Myocyte (in vitro differentiated cells): Measurements from ENCODE around the gene FLVCR2. TPM values are rescaled to one million over a fixed set of nuclear protein-coding genes. Genes with fewer than 3 reads are reported as not detected.
"Not testable (repeated sequence)": the region's sequence is repeated elsewhere in the genome, so short reads cannot be mapped to it uniquely, and the experiment has no call there.

Experiments
- DNase-seq: peaks from one replicate; pipeline ENCODE4 v3.0.0-alpha.2; 2012; ENCODE audit warnings: low read depth
- total RNA-seq: library from RNA; depleted of rRNA; stranded (reverse); fragments of >200 nt; gene quantifications from 2 replicates; pipeline ENCODE4 v1.2.3, GENCODE V29; 2014

FLVCR2 gene
- total RNA-seq, 1 donor from 2014 or later, result 53.8 TPM

DNA sequence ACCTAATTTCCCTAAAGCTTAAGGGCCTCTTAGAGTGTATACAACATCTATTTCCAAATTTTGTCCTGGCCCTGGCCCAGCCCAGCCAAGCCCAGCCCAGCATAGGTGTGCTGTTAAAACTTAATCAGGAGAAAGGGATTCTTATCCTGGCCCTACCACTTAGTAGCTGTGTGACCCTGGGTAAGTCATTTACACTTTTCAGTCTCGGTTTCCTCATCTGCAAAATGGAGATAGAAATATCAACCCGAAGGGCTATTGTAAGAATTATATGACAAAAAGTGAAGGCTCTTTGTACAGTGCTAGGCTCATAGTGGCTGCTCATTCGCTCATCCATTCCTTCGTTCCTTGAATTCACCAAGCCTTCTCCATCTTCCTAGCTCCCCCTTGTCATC lies 81.8 kb downstream of the FLVCR2 start:
- no peak for DNase-seq

DNA sequence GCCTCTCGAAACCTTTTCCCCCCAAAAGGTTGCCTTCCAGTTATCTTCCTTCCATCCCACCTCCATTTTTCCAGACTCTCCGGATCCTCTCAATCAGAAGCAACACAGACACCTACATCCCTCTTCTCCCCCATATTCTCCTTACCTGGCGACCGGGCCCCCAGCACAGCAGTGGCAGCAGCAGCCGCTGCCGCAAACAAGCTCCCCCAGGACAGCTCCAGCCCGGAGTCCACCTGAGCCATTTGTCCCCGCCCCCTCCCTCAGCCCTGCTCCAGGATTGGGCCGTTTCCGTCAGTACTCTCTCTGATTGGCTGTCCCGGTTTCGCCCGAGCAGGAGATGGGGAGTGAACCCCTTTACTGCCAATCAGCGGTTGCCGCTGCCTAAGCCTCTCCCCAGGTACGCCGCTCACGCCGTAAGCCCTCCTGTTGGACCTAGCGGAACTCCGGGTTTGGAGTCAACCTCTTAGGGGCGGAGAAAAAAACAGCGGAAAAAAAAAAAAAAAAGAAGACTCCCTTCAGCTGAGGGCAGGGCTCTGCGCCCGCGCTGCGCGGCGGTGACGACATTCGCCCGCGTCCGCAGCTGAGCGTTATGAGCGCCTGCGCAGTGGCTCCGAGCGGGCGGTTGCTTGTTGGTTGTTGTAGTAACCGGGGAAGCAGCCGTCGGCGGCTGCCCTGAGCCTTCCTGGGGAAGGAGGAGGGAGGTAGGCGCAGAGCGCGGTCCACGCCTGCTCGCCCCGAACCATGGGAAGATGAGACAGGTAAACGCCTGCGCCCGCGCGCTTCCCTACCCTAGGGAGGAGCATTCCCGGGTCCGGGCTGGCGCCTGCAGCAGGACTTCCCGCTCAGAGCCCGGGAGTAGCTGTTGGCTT lies 82.4 kb downstream of the FLVCR2 start, which contains the start of the genes ERG28 and TTLL5:
Gene ERG28, minus strand, starts transcription at position 247 of the 869 bp plus-strand sequence. CDS start 3,374 bp downstream, outside the sequence.
Gene TTLL5, plus strand, starts transcription at position 617 of the 869 bp plus-strand sequence. CDS start 1,904 bp downstream, outside the sequence.
- peak; percentile 96 for DNase-seq

DNA sequence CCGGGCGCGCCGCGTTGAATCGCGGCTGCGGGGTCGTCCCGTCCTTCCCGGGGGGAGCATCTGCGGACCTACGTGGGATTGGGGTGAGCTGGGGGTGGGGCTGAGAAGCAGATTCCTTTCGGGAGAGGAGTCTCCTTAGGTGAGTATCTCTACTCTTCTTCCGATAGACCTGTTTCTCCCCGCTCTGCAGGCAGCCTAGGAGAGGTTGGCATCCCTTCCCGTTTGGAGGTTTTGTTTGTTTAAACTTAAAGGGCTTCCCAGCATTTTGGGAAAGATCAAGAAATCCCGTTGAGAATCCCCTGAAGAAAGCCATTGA lies 83.0 kb downstream of the FLVCR2 start:
- no peak for DNase-seq

DNA sequence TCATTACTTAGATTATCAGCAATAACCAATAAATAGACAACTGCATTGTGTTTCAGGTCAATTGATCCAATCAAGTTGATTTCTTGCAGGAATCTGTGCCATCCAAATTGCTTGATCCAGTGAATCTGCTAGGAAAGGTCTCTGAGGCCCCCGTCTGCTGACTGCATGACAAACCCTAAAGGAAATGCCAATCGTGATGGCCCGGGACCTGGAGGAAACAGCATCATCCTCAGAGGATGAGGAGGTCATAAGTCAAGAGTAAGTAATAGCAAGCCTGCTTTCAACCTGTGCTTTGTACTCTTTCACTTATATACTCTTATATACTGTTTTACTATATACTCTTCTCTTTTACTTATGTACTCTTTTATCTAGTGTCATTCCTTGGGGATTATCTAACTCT lies 84.5 kb downstream of the FLVCR2 start:
- no peak for DNase-seq

DNA sequence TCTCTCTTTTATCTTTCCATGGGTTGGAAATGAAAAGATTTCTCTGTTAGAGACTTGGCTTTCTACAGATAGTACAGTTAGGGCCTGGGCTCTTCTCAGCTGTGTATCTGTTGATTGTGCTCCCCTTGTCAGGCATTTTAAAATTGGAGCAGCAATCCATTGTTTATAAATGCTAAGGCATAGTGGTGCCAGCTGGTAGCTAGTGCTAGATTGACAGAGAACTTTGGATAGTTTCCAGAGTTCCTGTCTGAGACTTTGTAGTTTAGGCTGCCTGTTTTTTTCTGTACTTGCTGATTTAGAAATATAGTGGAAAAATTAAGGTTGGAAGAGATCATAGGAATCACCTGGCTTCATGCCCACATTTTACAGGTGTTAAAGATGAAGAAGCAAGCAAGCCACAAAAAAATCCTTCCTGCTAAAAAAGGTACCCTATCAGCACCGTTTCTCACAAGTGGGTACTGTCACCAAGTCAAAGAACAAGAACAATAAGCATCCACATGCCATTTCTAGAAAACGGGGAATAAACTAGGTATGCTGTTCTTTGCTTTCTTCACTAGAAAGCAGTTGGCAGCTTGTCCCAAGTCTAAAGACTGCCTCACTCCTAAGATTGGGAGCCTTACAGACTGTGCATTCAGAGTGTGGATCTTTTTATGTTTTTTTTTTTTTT lies 88.8 kb downstream of the FLVCR2 start:
- peak; percentile 63 for DNase-seq

DNA sequence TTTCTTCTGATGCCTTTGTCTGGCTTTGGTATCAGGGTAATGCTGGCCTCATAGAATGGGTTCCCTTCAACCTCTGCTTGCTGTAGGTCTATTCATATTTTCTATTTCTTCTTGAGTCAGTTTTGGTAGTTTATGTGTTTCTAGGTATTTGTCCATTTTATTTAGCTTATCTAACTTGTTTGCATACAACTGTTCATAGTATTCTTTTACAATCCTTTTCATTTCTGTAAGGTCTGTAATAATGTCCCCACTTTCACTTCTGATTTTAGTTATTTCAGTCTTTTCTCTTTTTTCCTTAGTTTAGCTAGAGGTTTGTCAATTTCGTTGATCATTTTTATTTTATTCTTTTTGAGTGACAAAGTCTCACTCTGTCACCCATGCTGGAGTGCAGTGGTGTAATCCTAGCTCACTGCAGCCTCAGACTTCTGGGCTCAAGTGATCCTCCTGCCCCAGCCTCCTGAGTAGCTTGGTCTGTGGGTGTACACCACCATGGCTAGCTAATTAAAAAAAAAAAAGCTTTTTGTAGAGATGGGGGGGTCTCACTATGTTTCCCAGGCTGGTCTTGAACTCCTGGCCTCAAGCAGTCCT lies 94.3 kb downstream of the FLVCR2 start:
- DNase-seq, result no peak

DNA sequence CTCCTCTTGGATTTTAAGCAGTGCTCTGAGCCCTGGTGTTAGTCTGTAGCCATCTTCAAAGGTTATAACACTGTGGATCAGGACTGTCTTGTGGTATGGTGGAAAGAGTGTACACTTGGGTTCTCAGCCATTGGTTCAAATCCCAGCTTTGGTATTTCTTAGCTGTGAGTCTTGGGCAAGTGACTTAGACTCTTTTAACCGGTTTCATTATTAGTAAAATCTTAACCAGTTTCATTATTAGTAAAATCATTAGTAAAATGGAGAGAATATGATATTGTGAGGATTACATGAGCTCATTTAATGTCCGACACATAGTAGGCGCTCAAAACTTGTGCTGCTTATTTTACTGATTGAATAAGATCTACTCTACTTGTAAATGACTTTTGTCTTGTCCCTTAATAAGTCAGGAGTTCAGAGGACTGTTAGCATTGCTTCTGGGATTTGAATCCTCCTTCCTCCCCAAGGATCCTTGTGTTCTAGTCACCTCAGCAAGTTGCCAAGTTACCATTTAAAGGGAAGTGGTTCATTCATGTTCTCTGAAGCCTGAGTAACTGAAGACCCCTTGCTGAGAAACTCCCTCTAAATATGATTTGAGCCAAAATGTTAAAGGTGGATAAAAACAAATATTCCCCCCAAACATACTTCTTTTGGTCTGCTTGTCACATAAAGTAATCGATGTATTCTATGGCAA lies 95.1 kb downstream of the FLVCR2 start:
- DNase-seq, result no peak

DNA sequence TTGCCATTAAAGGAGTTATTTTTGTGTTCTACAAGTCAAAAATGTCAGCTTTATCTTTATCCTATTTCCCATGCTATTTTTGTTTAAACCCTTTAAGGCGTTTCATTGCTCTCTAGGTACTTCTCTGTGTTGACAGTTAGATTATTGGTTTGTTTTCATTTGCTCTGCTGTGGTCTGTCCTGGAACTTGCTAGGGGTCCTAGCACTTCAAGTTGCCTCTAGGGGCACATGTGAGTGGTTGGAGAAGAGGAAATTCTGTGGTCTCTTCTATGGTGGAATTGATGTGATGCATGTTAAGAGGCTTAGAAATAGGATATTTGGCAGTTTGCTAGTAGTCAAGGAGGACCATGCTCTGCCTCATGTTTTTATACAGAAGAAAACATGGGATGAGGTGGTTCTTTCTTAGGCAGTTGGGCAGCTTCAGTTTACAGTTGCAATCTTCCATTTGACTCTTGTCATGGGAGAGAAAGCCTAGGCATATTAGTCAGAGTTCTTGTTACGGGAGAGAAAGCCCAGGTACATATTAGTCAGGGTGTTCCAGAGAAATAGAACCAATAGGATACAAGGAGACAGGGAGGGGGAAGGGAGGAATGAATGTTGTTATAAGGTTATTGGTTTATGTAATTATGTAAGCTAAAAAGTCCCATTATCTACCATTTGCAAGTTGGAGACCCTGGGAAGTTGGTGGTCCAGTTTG lies 97.0 kb downstream of the FLVCR2 start:
- no peak for DNase-seq

DNA sequence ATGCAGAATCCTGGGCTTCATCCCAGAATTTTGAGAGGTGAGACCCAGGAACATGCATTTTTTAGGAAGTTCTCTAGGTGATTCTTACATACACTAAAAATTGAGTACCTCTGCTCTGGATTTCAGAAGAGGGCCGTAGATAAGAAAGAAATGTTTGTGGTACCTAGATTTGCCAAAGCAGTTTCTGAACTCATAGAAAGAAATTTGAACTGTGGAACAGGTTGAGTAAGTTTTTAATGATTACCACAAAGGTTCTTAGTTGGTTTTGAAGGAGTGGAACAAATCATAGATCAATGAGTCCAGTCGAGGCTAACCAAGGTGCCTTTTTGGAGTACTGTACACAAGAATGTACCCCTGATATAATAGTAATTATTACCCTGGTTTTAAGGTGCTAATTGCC lies 107.5 kb downstream of the FLVCR2 start:
- no peak for DNase-seq

DNA sequence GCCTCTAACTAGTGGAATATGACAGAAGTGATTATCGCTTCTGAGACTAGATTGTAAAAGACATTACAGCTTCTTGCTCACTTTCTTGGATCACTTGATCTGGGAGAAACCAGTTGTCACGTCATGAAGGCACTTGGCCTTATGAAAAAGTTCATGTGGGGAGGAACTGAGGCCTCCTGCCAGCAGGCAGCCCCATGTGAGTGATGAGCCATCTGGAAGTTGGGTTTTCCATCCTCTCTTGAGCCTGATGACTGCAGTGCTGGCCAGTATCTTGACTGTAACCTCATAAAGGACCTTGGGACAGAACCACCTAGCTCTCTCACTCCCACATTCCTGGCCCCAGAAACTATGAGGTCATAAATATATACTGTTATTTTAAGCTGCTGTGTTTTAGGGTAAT lies 110.6 kb downstream of the FLVCR2 start:
- DNase-seq, result peak; percentile 34

DNA sequence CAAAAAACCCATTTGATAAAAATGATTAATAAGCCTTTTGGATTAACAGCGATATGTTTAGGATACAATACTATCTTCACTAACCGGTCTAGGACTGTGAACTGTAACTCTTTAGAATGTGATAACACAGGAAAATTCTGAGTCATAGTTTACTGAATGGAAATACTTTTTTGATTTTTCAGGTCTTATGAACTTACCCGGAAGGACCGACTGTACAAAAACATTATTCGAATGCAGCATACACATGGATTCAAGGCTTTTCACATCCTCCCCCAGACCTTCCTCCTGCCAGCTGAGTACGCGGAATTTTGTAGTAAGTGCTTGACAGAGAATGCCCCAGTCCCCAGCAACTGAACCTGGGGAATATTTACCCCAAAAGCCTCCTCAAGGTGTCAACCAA lies 111.6 kb downstream of the FLVCR2 start:
- no peak for DNase-seq

DNA sequence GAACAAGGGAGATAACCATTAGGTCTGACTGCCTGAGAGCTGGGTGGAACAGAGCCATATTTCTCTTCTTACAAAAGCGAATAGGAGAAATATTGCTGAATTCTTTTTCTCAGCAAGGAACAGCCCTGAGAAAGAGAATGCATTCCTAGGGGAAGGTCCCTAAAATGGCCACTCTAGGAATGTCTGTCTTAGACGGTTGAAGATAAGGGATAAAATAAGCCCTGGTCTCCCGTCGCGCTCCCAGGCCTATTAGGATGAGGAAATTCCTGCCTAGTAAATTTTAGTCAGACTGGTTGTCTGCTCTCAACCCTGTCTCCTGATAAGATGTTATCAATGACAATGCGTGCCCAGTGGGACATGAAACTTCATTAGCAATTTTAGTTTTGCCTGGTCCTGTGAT lies 116.6 kb downstream of the FLVCR2 start:
- DNase-seq, result not testable (repeated sequence)

DNA sequence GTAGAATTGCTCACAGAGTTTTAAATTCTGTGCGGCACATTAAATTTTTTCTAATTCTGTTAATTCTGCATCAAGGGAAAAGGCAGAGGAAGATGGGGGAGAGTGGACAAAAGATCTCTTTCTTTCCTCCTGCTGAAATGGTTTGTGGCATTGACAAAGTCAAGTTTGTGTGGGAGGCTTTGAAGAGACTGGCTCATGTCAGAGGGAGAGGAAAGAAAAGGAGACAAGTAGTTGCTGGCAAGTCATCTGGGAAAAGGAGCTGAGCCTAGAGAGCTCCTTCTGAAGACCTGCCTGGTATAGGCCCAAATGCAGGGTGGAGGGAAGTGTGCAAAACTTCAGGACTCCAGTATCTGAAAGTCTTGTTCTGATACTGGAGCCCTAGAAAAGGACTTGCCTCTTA lies 119.0 kb downstream of the FLVCR2 start:
- no peak for DNase-seq

Other genes with a start within 250 kb of the FLVCR2 start
- gene JDP2, start 150.6 kb upstream of the FLVCR2 start, total RNA-seq, result 44.4 and 61.9 TPM in 2 replicates
- not detected in 2 replicates for gene BATF, start 56.2 kb upstream of the FLVCR2 start, total RNA-seq
- 8.4 and 11.7 TPM in 2 replicates for gene ERG28, start 82.3 kb downstream of the FLVCR2 start, total RNA-seq
- 12.2 and 13.9 TPM in 2 replicates for gene TTLL5, start 82.6 kb downstream of the FLVCR2 start, total RNA-seq